Uterus (tissue), 4 donors: ENCODE results near the gene SYT11. TPM values are rescaled to one million over a fixed set of nuclear protein-coding genes. Genes with fewer than 3 reads are reported as not detected.

Source experiments
- DNase-seq, 2 donors: peaks; one replicate each; pipeline ENCODE4 v3.0.0-alpha.2; 2019 to 2020
- H3K27ac ChIP-seq, 2 donors: fragments of 200-600 bp; sonication (generic); 1 replicate in 1 of 2; 2 replicates in 1 of 2; pipeline ENCODE4 v1.5.1; 2016 to 2018
- H3K27me3 ChIP-seq, 2 donors: fragments of 200-600 bp; sonication (generic); one replicate each; pipeline ENCODE4 v1.5.1; 2018 to 2019; ENCODE audit warnings: control low read depth in 1 of 2
- H3K36me3 ChIP-seq, 2 donors: fragments of 200-600 bp; sonication (generic); one replicate each; pipeline ENCODE4 v1.5.1; 2019; ENCODE audit warnings: control low read depth in 1 of 2
- H3K4me1 ChIP-seq, 2 donors: fragments of 200-600 bp; sonication (generic); one replicate each; pipeline ENCODE4 v1.5.1; 2018 to 2019; ENCODE audit warnings: control low read depth in 1 of 2
- H3K4me3 ChIP-seq, 2 donors: fragments of 200-600 bp; sonication (generic); 1 replicate in 1 of 2; 2 replicates in 1 of 2; pipeline ENCODE4 v1.5.1; 2018 to 2019; ENCODE audit warnings: mild to moderate bottlenecking in 1 of 2
- H3K9me3 ChIP-seq, 2 donors: fragments of 200-600 bp; sonication (generic); one replicate each; pipeline ENCODE4 v1.5.1; 2019; ENCODE audit warnings: control low read depth in 1 of 2
- CTCF ChIP-seq, 4 experiments: fragments of 200-600 bp in 2 of 4; fragments of 450-650 bp in 2 of 4; sonication (generic) in 2 of 4; IDR thresholded peaks; one replicate each; pipeline ENCODE4 v1.5.1; 2016 to 2019; ENCODE audit warnings: antibody characterized with exemption in 4 of 4, mild to moderate bottlenecking in 2 of 4, moderate library complexity in 1 of 4
- POLR2A ChIP-seq, 2 donors: fragments of 450-650 bp; IDR thresholded peaks; one replicate each; pipeline ENCODE4 v1.6.1; 2016; ENCODE audit warnings: antibody characterized with exemption in 2 of 2, mild to moderate bottlenecking in 1 of 2, moderate library complexity in 1 of 2
- intact Hi-C: fragments of 100-400 bp; cut with DNase I; formaldehyde crosslinking; loops from one replicate; pipeline ENCODE4 v1.15.1; 2023; ENCODE audit warnings: low total_unique reads
- total RNA-seq, 4 donors: library from RNA; depleted of rRNA in 3 of 4; stranded (reverse); fragments of >200 nt in 3 of 4; gene quantifications; one replicate each; pipeline versions ENCODE4 v1.1.0 to v1.2.4, GENCODE V29; 2014 to 2023
- donor health status: DM: yes; HTN: yes; CAD: no.

Gene SYT11
- total RNA-seq, 4 donors from 2014 or later: 12.8 to 70.5 (median 24.3) TPM

- H3K4me1 ChIP-seq: no peaks in the 10 kb centered on the region
- TF ChIP-seq POLR2A (IDR thresholded peaks at IDR 0.05) (no peak), CTCF (IDR thresholded peaks at IDR 0.05) (no peak)
- no peak overlapping the region for H3K27ac ChIP-seq
- no peaks in the 10 kb centered on the region for H3K27me3 ChIP-seq
- H3K9me3 ChIP-seq: no peaks in the 10 kb centered on the region
- H3K36me3 ChIP-seq: no peaks in the 10 kb centered on the region
- intact Hi-C loops: no loop called here
- no peak overlapping the region for H3K4me3 ChIP-seq
- DNase-seq: no peak
Measured at GRCh38 chr1:155873860-155874259, 14.5 kb downstream of the SYT11 start.

GRCh38 chr1:155877945-155878344 is 18.6 kb downstream of the SYT11 start:
- Histone ChIP-seq H3K27ac (no peak overlapping the region), H3K36me3 (no peaks in the 10 kb centered on the region), H3K4me1 (no peaks in the 10 kb centered on the region), H3K27me3 (no peaks in the 10 kb centered on the region), H3K4me3 (no peak overlapping the region), H3K9me3 (no peaks in the 10 kb centered on the region)
- TF ChIP-seq POLR2A (IDR thresholded peaks at IDR 0.05) (no peak), CTCF (IDR thresholded peaks at IDR 0.05) (no peak)
- intact Hi-C loops: no loop called here
- DNase-seq: no peak

GRCh38 chr1:155880251-155880650 is 20.9 kb downstream of the SYT11 start:
- DNase-seq: no peak
- intact Hi-C loops: no loop called here
- Histone ChIP-seq H3K36me3 (no peaks in the 10 kb centered on the region), H3K9me3 (no peaks in the 10 kb centered on the region), H3K27me3 (no peaks in the 10 kb centered on the region), H3K27ac (no peak overlapping the region), H3K4me3 (no peak overlapping the region), H3K4me1 (no peaks in the 10 kb centered on the region)
- TF ChIP-seq POLR2A (IDR thresholded peaks at IDR 0.05) (no peak), CTCF (IDR thresholded peaks at IDR 0.05) (no peak)

- intact Hi-C loops: no loop called here
- Histone ChIP-seq H3K36me3 (no peaks in the 10 kb centered on the region), H3K27ac (no peak overlapping the region), H3K27me3 (no peaks in the 10 kb centered on the region), H3K9me3 (no peaks in the 10 kb centered on the region), H3K4me1 (no peaks in the 10 kb centered on the region), H3K4me3 (no peak overlapping the region)
- TF ChIP-seq CTCF (IDR thresholded peaks at IDR 0.05) (no peak), POLR2A (IDR thresholded peaks at IDR 0.05) (no peak)
- no peak for DNase-seq
Measured at GRCh38 chr1:155880950-155881349, 21.6 kb downstream of the SYT11 start.

- no peaks in the 10 kb centered on the region for H3K9me3 ChIP-seq
Measured at GRCh38 chr1:155882235-155882634, 22.9 kb downstream of the SYT11 start.

More at GRCh38 chr1:155882235-155882634, 22.9 kb downstream of the SYT11 start:
- H3K27me3 ChIP-seq: no peaks in the 10 kb centered on the region
- TF ChIP-seq POLR2A (IDR thresholded peaks at IDR 0.05) (no peak), CTCF (IDR thresholded peaks at IDR 0.05) (no peak)
- no peak overlapping the region for H3K27ac ChIP-seq
- H3K4me3 ChIP-seq: no peak overlapping the region
- no peak for DNase-seq
- intact Hi-C loops: no loop called here
- no peaks in the 10 kb centered on the region for H3K4me1 ChIP-seq
- H3K36me3 ChIP-seq: no peaks in the 10 kb centered on the region
